ENCODE results near the gene C1QB.

C1QB gene

GRCh38 chr1:22628698-22629444 lies 24.2 kb upstream of the C1QB start:
- no peak overlapping the region for H3K4me3 ChIP-seq (replicated peaks in 1 of 2; ENCODE audit: low read depth in 2 of 2, low read length in 2 of 2)
- no peak for DNase-seq (ENCODE audit: low read depth in 2 of 2)
- TF ChIP-seq CTCF (IDR thresholded peaks at IDR 0.05; ENCODE audit: low read depth, low read length), result no peak

- no peak overlapping the region for H3K4me3 ChIP-seq (replicated peaks in 1 of 2; ENCODE audit: low read depth in 2 of 2, low read length in 2 of 2)
- no peak for DNase-seq (ENCODE audit: low read depth in 2 of 2)
- no peak for TF ChIP-seq CTCF (IDR thresholded peaks at IDR 0.05; ENCODE audit: low read depth, low read length)
These were observed 23.1 kb upstream of the C1QB start for GRCh38 chr1:22629886-22630285.

- no peak overlapping the region for H3K4me3 ChIP-seq (replicated peaks in 1 of 2; ENCODE audit: low read depth in 2 of 2, low read length in 2 of 2)
- no peak for DNase-seq (ENCODE audit: low read depth in 2 of 2)
- no peak for TF ChIP-seq CTCF (IDR thresholded peaks at IDR 0.05; ENCODE audit: low read depth, low read length)
These were observed 19.2 kb upstream of the C1QB start for GRCh38 chr1:22633697-22634463.

- TF ChIP-seq CTCF (IDR thresholded peaks at IDR 0.05; ENCODE audit: low read depth, low read length), result no peak
- H3K4me3 ChIP-seq (replicated peaks in 1 of 2; ENCODE audit: low read depth in 2 of 2, low read length in 2 of 2), result no peak overlapping the region
- no peak for DNase-seq (ENCODE audit: low read depth in 2 of 2)
These were observed 17.6 kb upstream of the C1QB start for GRCh38 chr1:22635436-22635835.

GRCh38 chr1:22636353-22636752 lies 16.7 kb upstream of the C1QB start, which contains the start of gene C1QA:
Gene C1QA (plus strand): TSS chr1:22636628. CDS start chr1:22637617, 989 bp downstream.
- no peak within 1 kb of the TSS for H3K4me3 ChIP-seq (replicated peaks in 1 of 2; ENCODE audit: low read depth in 2 of 2, low read length in 2 of 2)
- TF ChIP-seq CTCF (IDR thresholded peaks at IDR 0.05; ENCODE audit: low read depth, low read length), result no peak
- DNase-seq (ENCODE audit: low read depth in 2 of 2), result no peak

GRCh38 chr1:22636927-22637326 lies 16.1 kb upstream of the C1QB start:
- no peak for DNase-seq (ENCODE audit: low read depth in 2 of 2)
- TF ChIP-seq CTCF (IDR thresholded peaks at IDR 0.05; ENCODE audit: low read depth, low read length), result no peak
- H3K4me3 ChIP-seq (replicated peaks in 1 of 2; ENCODE audit: low read depth in 2 of 2, low read length in 2 of 2), result no peak overlapping the region
